AG04449 (cell line): ENCODE measurements around the gene RNF39.

ENCODE experiments used
- CTCF ChIA-PET: fragments of 350-600 bp; formaldehyde crosslinking; extraction: SDS; loops from one replicate; lab custom pipeline; 2021; ENCODE audit warnings: antibody characterized with exemption; lab: Yijun Ruan, JAX
- POLR2A ChIA-PET: fragments of 400-600, 350-600 bp; formaldehyde crosslinking; extraction: SDS; loops from one replicate; lab custom pipeline; 2020; ENCODE audit warnings: antibody characterized with exemption, inconsistent platforms; lab: Yijun Ruan, JAX
- DNase-seq: peaks from one replicate; pipeline ENCODE4 v3.0.0-alpha.2; 2010; ENCODE audit warnings: low read depth, low spot score
- H3K4me3 ChIP-seq: 2 replicates; pipeline ENCODE4 v1.5.1; 2011; ENCODE audit warnings: low read depth, mild to moderate bottlenecking, control low read depth, low read length
- CTCF ChIP-seq: IDR thresholded peaks from one replicate; pipeline ENCODE4 v1.5.1; 2011; ENCODE audit warnings: mild to moderate bottlenecking, moderate library complexity, low read length, control low read depth, inconsistent platforms; ENCODE audit not compliant: insufficient read depth; ENCODE audit errors: missing control alignments

The RNF39 gene

GRCh38 chr6:30100154-30100553 lies 24.6 kb upstream of the RNF39 start:
- H3K4me3 ChIP-seq, result no peak overlapping the region
- no peak for DNase-seq
- no peak for TF ChIP-seq CTCF
- ChIA-PET POLR2A (no interaction called here), CTCF (no interaction called here)

- ChIA-PET POLR2A (no interaction called here), CTCF (interaction anchor here (0.9 to 1.3 kb wide), 2 partner anchors 33 to 34 kb away, joined by 4 to 6 read pairs; no protein-coding TSS in a partner anchor)
- TF ChIP-seq CTCF, result no peak
- no peak overlapping the region for H3K4me3 ChIP-seq
- no peak for DNase-seq
Observed at GRCh38 chr6:30097902-30098768, 22.6 kb upstream of the RNF39 start.

- no peak for TF ChIP-seq CTCF
- no peak for DNase-seq
- CTCF ChIA-PET, result interaction anchor here (1.3 kb wide), 1 partner anchor 35 kb away, joined by 4 read pairs; no protein-coding TSS in a partner anchor
- POLR2A ChIA-PET, result no interaction called here
- H3K4me3 ChIP-seq, result no peak overlapping the region
Observed at GRCh38 chr6:30096829-30097228, 21.3 kb upstream of the RNF39 start.

GRCh38 chr6:30093951-30094661 lies 18.5 kb upstream of the RNF39 start:
- POLR2A ChIA-PET, result interaction anchor here (1.0 kb wide), 1 partner anchor 23 kb away, joined by 3 read pairs; no protein-coding TSS in a partner anchor
- TF ChIP-seq CTCF, result no peak
- H3K4me3 ChIP-seq, result no peak overlapping the region
- CTCF ChIA-PET, result interaction anchor here (0.6 to 3.0 kb wide), 5 partner anchors 8 to 38 kb away, joined by 3 to 19 read pairs (median 4); no protein-coding TSS in a partner anchor
- no peak for DNase-seq

- DNase-seq, result no peak
- ChIA-PET CTCF (interaction anchor here (0.8 to 3.0 kb wide), 4 partner anchors 11 to 38 kb away, joined by 3 to 19 read pairs (median 10); no protein-coding TSS in a partner anchor), POLR2A (interaction anchor here (1.0 kb wide), 1 partner anchor 22 kb away, joined by 3 read pairs; no protein-coding TSS in a partner anchor)
- TF ChIP-seq CTCF, result no peak
- no peak overlapping the region for H3K4me3 ChIP-seq
Observed at GRCh38 chr6:30092852-30093543, 17.4 kb upstream of the RNF39 start.
